K562 (cell line): ENCODE results near the gene PACS2. TPM values are rescaled to one million over a fixed set of nuclear protein-coding genes. Genes with fewer than 3 reads are reported as not detected.

Experiments
- ATAC-seq: fragments of 200-7000 bp; cut with Tn5 transposase; 3 replicates; pipeline ENCODE4 v1.9.1; 2020; ENCODE audit warnings: moderate library complexity
- BruUV-seq: library from RNA; stranded (reverse); fragments of 400-500 nt; replicated peaks from 2 replicates; lab custom pipeline; 2021; lab: Mats Ljungman, UMichigan
- CTCF ChIA-PET: fragments of 300-600 bp; formaldehyde crosslinking; extraction: SDS; loops from one replicate; lab custom pipeline; 2021; ENCODE audit warnings: low intra/inter-chr PET ratio; lab: Yijun Ruan, JAX
- POLR2A ChIA-PET: fragments of 300-600, 350-650 bp; sonication (Branson Sonifier 250); formaldehyde crosslinking; extraction: SDS; loops from one replicate; lab custom pipeline; 2021; ENCODE audit warnings: antibody characterized with exemption, inconsistent platforms; lab: Yijun Ruan, JAX
- DNase-seq, 4 experiments: peaks; one replicate each; pipeline versions ENCODE4 v3.0.0 to v3.0.0-alpha.2; 2011 to 2018; ENCODE audit warnings: low spot score in 3 of 4, mixed read lengths in 3 of 4; ENCODE audit errors: extremely low read depth in 1 of 4
- FAIRE-seq: peaks from 2 replicates; lab custom pipeline; 2011; peaks lifted over from hg19 to GRCh38; lab: Jason Lieb, UNC
- H2AFZ ChIP-seq: 2 replicates; pipeline ENCODE4 v1.6.0; 2011; ENCODE audit warnings: low read depth, low read length, control low read depth, inconsistent platforms
- H3K27ac ChIP-seq: fragments of 200-600 bp; 3 replicates; pipeline ENCODE4 v1.8.0; 2011; ENCODE audit warnings: low read depth, mild to moderate bottlenecking, control low read depth, inconsistent platforms, low read length, moderate library complexity, mixed read lengths; ENCODE audit errors: extremely low read depth
- H3K27me3 ChIP-seq, 2 experiments: fragments of 300-600 bp in 1 of 2; 2 replicates in 1 of 2; 3 replicates in 1 of 2; pipeline versions ENCODE4 v1.6.0 to v1.8.0; 2011; ENCODE audit warnings: inconsistent platforms in 2 of 2, low read length in 2 of 2, mild to moderate bottlenecking in 1 of 2, mixed read lengths in 1 of 2, moderate library complexity in 1 of 2; ENCODE audit not compliant: control insufficient read depth in 2 of 2, insufficient read depth in 2 of 2
- H3K36me3 ChIP-seq: fragments of 300-600 bp; 3 replicates; pipeline ENCODE4 v1.8.0; 2011; ENCODE audit warnings: mild to moderate bottlenecking, low read length, inconsistent platforms; ENCODE audit not compliant: control insufficient read depth, insufficient read depth
- H3K4me1 ChIP-seq, 2 experiments: fragments of 200-600 bp in 1 of 2; replicated peaks in 1 of 2; 2 replicates in 1 of 2; 3 replicates in 1 of 2; pipeline versions ENCODE4 v1.5.1 to v1.8.0; 2011; ENCODE audit warnings: inconsistent platforms in 2 of 2, low read length in 2 of 2, mild to moderate bottlenecking in 1 of 2, mixed read lengths in 1 of 2, moderate library complexity in 1 of 2; ENCODE audit not compliant: control insufficient read depth in 2 of 2, insufficient read depth in 2 of 2
- H3K4me2 ChIP-seq: 2 replicates; pipeline ENCODE4 v1.6.1; 2011; ENCODE audit warnings: low read length, control low read depth, inconsistent platforms, mixed read lengths; ENCODE audit not compliant: insufficient read depth
- H3K4me3 ChIP-seq: fragments of 200-600 bp; sonication (generic), shearing (Covaris generic); 2 replicates; pipeline ENCODE4 v1.5.1; 2016; ENCODE audit warnings: control low read depth, inconsistent platforms
- H3K79me2 ChIP-seq: fragments of 200-600 bp; 3 replicates; pipeline ENCODE4 v1.8.0; 2011; ENCODE audit warnings: low read length, inconsistent platforms; ENCODE audit not compliant: control insufficient read depth, insufficient read depth
- H3K9ac ChIP-seq, 2 experiments: 2 replicates each; pipeline versions ENCODE4 v1.6.0 to v1.6.1; 2011; ENCODE audit warnings: low read depth in 2 of 2, low read length in 2 of 2, control low read depth in 1 of 2, inconsistent platforms in 1 of 2, mild to moderate bottlenecking in 1 of 2, mixed read lengths in 1 of 2; ENCODE audit not compliant: insufficient read depth in 1 of 2
- H3K9me1 ChIP-seq: one replicate; pipeline ENCODE4 v1.6.0; 2011; ENCODE audit warnings: inconsistent platforms, mild to moderate bottlenecking, low read length, moderate library complexity; ENCODE audit not compliant: control insufficient read depth, insufficient read depth
- H3K9me3 ChIP-seq: replicated peaks from 2 replicates; pipeline ENCODE4 v1.5.1; 2011; ENCODE audit warnings: low read depth, low read length, inconsistent platforms; ENCODE audit not compliant: control insufficient read depth, insufficient read depth
- H4K20me1 ChIP-seq: replicated peaks from 2 replicates; pipeline ENCODE4 v1.6.1; 2011; ENCODE audit warnings: low read length, inconsistent platforms, mixed read lengths; ENCODE audit not compliant: control insufficient read depth, insufficient read depth
- ATF4 ChIP-seq: fragments of 450-650 bp; formaldehyde crosslinking; IDR thresholded peaks from 2 replicates; pipeline ENCODE4 v1.4.0; 2022; ENCODE audit warnings: mild to moderate bottlenecking, moderate library complexity
- COPS2 ChIP-seq: fragments of 450-650 bp; conservative IDR thresholded peaks from 2 replicates; pipeline ENCODE4 v1.6.1; 2016; ENCODE audit warnings: mild to moderate bottlenecking, moderate library complexity
- ETS1 ChIP-seq: conservative IDR thresholded peaks from 2 replicates; pipeline ENCODE4 v1.6.1; 2011; ENCODE audit warnings: low read depth, mild to moderate bottlenecking, low read length; ENCODE audit not compliant: control insufficient read depth
- FOXK1 ChIP-seq: sonication (generic); formaldehyde crosslinking; IDR thresholded peaks from 2 replicates; pipeline ENCODE4 v1.8.0; 2022; ENCODE audit warnings: missing genetic modification reagents, mild to moderate bottlenecking, borderline replicate concordance
- HDAC6 ChIP-seq: IDR thresholded peaks from 2 replicates; pipeline ENCODE4 v1.6.1; 2012; ENCODE audit warnings: low read depth, mild to moderate bottlenecking, control low read depth, inconsistent platforms, low read length, moderate library complexity
- HDGF ChIP-seq: fragments of 450-650 bp; IDR thresholded peaks from 2 replicates; pipeline ENCODE4 v1.6.1; 2016
- MCM3 ChIP-seq: fragments of 450-650 bp; IDR thresholded peaks from 2 replicates; pipeline ENCODE4 v1.6.1; 2016
- MEF2A ChIP-seq: IDR thresholded peaks from 2 replicates; pipeline ENCODE4 v1.6.1; 2011; ENCODE audit warnings: low read depth, mild to moderate bottlenecking, low read length, moderate library complexity; ENCODE audit not compliant: control insufficient read depth
- SMARCA4 ChIP-seq: fragments of 450-650 bp; IDR thresholded peaks from 2 replicates; pipeline ENCODE4 v1.6.1; 2016
- SREBF1 ChIP-seq: fragments of 150-350 bp; IDR thresholded peaks from 2 replicates; pipeline ENCODE4 v1.6.1; 2014; ENCODE audit warnings: antibody characterized with exemption, low read depth, low read length, borderline replicate concordance
- TCF15 ChIP-seq: fragments of 250-450 bp; sonication (Bioruptor Pico); IDR thresholded peaks from 2 replicates; pipeline ENCODE4 v1.8.0; 2022; ENCODE audit warnings: moderate library complexity, mild to moderate bottlenecking, inconsistent platforms
- U2AF1 ChIP-seq: fragments of 200-400 bp; formaldehyde crosslinking; optimal IDR thresholded peaks from 2 replicates; pipeline ENCODE3; 2017; ENCODE audit warnings: mild to moderate bottlenecking, low read depth, low read length, moderate library complexity
- ZNF77 ChIP-seq: fragments of 250-450 bp; sonication (Bioruptor Pico); IDR thresholded peaks from 2 replicates; pipeline ENCODE4 v1.5.0; 2020
- ZSCAN32 ChIP-seq: fragments of 450-650 bp; formaldehyde crosslinking; IDR thresholded peaks from 2 replicates; pipeline ENCODE4 v1.4.0; 2020; ENCODE audit warnings: mild to moderate bottlenecking, moderate library complexity
- WGBS: fragments of 100-300 bp; shearing (Covaris generic); methylation state at CpG from one replicate; pipeline ENCODE4 v1.1.6; 2016; ENCODE audit warnings: low coverage, mixed read lengths; ENCODE audit not compliant: insufficient coverage; ENCODE audit errors: missing lambda C conversion rate; 5-methylcytosine and 5-hydroxymethylcytosine counted together
- in situ Hi-C: fragments of 300-500 bp; cut with MboI; formaldehyde crosslinking; loops from 4 replicates; pipeline ENCODE4 v1.15.0; 2018; ENCODE audit warnings: inconsistent platforms, mixed read lengths
- intact Hi-C: fragments of 100-400 bp; cut with micrococcal nuclease; formaldehyde crosslinking; loops from 2 replicates; pipeline ENCODE4 v1.14.2; 2022
- polyA plus RNA-seq, 8 experiments: library from polyadenylated mRNA; depleted of rRNA in 4 of 8; stranded (reverse) in 5 of 8; unstranded in 3 of 8; fragments of >200 nt; fragmentation: Nextera tagmentation in 2 of 8; fragmentation: Illumina TruSeq in 1 of 8; extraction: Ambion mirVana in 2 of 8; extraction: Trizol in 1 of 8; gene quantifications; 2 replicates each; pipeline versions ENCODE4 v1.2.1 to v1.2.3, GENCODE V29; 2011 to 2014; ENCODE audit warnings: inconsistent platforms in 1 of 8, missing spikeins in 1 of 8
- total RNA-seq, 7 experiments: library from RNA; depleted of rRNA in 6 of 7; stranded (reverse); fragments of >200 nt in 6 of 7; fragmentation: Illumina TruSeq in 2 of 7; extraction: Trizol in 2 of 7; gene quantifications; 2 replicates each; pipeline versions ENCODE4 v1.2.1 to v1.2.3, GENCODE V29; 2011 to 2021; ENCODE audit warnings: low replicate concordance in 1 of 7
- TF ChIP-seq, protein P1 (sequence below): sonication (generic); formaldehyde crosslinking; IDR thresholded peaks from 2 replicates; pipeline ENCODE4 v1.8.0; 2022; ENCODE audit warnings: mild to moderate bottlenecking, missing genetic modification reagents
- TF ChIP-seq, protein P2 (sequence below): IDR thresholded peaks from 3 replicates; pipeline ENCODE4 v1.6.1; 2011; ENCODE audit warnings: borderline replicate concordance, mild to moderate bottlenecking; ENCODE audit not compliant: insufficient read length, insufficient read depth
- TF ChIP-seq, protein P3 (sequence below): sonication (generic); formaldehyde crosslinking; IDR thresholded peaks from 2 replicates; pipeline ENCODE4 v1.8.1; 2023; ENCODE audit warnings: mild to moderate bottlenecking, missing genetic modification reagents

PACS2 gene
- total and polyA plus RNA-seq, 9 of the 15 experiments (the other 6 are each of a cell fraction or from before 2014, with no cell fraction given) = 0.11 to 20.8 (median 9.9) TPM

DNA sequence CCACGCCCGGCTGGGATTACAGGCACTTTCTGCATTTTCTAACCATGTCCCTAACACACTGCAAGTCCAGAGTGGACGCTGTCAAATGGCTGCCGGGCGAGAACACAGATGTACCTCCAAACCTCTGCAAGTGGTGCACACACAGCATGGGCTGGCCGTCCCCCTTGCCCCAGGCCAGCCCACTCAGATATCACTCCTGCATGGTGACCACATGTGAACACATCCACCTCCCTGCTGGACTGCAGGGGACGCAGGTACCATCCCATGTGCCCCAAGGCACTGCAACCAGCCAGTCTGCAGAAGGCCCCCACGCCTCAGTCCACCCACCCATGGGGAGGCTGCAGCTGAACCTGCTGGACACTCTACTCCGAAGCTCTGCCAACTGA is 27.8 kb upstream of the PACS2 start:
- Histone ChIP-seq H3K9me1 (no peaks in the 10 kb centered on the region), H4K20me1 (peaks cover 2% of the 10 kb centered on the region; the same call in 1 of the 2 replicates), H3K9me3 (no peaks in the 10 kb centered on the region), H3K27me3 (no peaks in the 10 kb centered on the region), H3K79me2 (peaks cover 9% of the 10 kb centered on the region), H3K4me3 (no peak overlapping the region), H2AFZ (no peak overlapping the region)
- CTCF ChIA-PET = no interaction called here
- in situ Hi-C loops (loop anchor here (10.0 kb wide), 1 partner anchor 192 kb away; no protein-coding TSS in a partner anchor), intact Hi-C loops (no loop called here)
- ATAC-seq = no peak
- no peak for FAIRE-seq
- no peak for TF ChIP-seq HDAC6
- no peak for TF ChIP-seq HDGF
- TF ChIP-seq U2AF1 = no peak
- TF ChIP-seq SREBF1 = no peak
- TF ChIP-seq, protein P1, sequence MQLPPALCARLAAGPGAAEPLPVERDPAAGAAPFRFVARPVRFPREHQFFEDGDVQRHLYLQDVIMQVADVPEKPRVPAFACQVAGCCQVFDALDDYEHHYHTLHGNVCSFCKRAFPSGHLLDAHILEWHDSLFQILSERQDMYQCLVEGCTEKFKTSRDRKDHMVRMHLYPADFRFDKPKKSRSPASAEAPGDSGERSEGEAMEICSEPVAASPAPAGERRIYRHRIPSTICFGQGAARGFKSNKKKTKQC = no peak
- TF ChIP-seq ZSCAN32 (CRISPR knock-in tag) = no peak
- TF ChIP-seq, protein P2, sequence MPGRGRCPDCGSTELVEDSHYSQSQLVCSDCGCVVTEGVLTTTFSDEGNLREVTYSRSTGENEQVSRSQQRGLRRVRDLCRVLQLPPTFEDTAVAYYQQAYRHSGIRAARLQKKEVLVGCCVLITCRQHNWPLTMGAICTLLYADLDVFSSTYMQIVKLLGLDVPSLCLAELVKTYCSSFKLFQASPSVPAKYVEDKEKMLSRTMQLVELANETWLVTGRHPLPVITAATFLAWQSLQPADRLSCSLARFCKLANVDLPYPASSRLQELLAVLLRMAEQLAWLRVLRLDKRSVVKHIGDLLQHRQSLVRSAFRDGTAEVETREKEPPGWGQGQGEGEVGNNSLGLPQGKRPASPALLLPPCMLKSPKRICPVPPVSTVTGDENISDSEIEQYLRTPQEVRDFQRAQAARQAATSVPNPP = no peak
- no peak for TF ChIP-seq SMARCA4
- no peak for TF ChIP-seq ATF4 (CRISPR knock-in tag)
- TF ChIP-seq ETS1 = no peak
- no peak for TF ChIP-seq COPS2
- no peak for TF ChIP-seq FOXK1 (CRISPR knock-in tag)
- no peak for TF ChIP-seq MCM3
- TF ChIP-seq TCF15 (CRISPR knock-in tag) = no peak
- TF ChIP-seq ZNF77 = no peak
- no peak for TF ChIP-seq MEF2A
- TF ChIP-seq, protein P3, sequence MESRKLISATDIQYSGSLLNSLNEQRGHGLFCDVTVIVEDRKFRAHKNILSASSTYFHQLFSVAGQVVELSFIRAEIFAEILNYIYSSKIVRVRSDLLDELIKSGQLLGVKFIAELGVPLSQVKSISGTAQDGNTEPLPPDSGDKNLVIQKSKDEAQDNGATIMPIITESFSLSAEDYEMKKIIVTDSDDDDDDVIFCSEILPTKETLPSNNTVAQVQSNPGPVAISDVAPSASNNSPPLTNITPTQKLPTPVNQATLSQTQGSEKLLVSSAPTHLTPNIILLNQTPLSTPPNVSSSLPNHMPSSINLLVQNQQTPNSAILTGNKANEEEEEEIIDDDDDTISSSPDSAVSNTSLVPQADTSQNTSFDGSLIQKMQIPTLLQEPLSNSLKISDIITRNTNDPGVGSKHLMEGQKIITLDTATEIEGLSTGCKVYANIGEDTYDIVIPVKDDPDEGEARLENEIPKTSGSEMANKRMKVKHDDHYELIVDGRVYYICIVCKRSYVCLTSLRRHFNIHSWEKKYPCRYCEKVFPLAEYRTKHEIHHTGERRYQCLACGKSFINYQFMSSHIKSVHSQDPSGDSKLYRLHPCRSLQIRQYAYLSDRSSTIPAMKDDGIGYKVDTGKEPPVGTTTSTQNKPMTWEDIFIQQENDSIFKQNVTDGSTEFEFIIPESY (CRISPR knock-in tag) = no peak
- TF ChIP-seq, all 486 proteins: peak for 0
- peak in 1 of 4 experiments; percentile 6 for DNase-seq
- peaks cover 0 to 10% of the 10 kb centered on the region in 2 experiments; a peak in 3 of 5 replicates for H3K4me1 ChIP-seq
- peak overlapping the region in 1 of 2 experiments; percentile 26; a peak in 1 of 4 replicates for H3K9ac ChIP-seq
- no peak overlapping the region for H3K27ac ChIP-seq
- WGBS = 96% methylated on average over 4 of the region's 9 CpGs
- no peak overlapping the region for H3K4me2 ChIP-seq
- H3K36me3 ChIP-seq = no peaks in the 10 kb centered on the region
- POLR2A ChIA-PET = no interaction called here
- no TSS peak for BruUV-seq
